GM21717 (cell line): Measurements from ENCODE around the gene METTL18.
"Not testable (repeated sequence)": the region's sequence is repeated elsewhere in the genome, so short reads cannot be mapped to it uniquely, and the experiment has no call there.

Experiments used
- ATAC-seq: cut with Tn5 transposase; IDR thresholded peaks from one replicate; pipeline ENCODE4 v1.9.1; 2021; ENCODE audit warnings: mild to moderate bottlenecking, moderate library complexity; ENCODE audit not compliant: unreplicated experiment

The METTL18 gene

DNA sequence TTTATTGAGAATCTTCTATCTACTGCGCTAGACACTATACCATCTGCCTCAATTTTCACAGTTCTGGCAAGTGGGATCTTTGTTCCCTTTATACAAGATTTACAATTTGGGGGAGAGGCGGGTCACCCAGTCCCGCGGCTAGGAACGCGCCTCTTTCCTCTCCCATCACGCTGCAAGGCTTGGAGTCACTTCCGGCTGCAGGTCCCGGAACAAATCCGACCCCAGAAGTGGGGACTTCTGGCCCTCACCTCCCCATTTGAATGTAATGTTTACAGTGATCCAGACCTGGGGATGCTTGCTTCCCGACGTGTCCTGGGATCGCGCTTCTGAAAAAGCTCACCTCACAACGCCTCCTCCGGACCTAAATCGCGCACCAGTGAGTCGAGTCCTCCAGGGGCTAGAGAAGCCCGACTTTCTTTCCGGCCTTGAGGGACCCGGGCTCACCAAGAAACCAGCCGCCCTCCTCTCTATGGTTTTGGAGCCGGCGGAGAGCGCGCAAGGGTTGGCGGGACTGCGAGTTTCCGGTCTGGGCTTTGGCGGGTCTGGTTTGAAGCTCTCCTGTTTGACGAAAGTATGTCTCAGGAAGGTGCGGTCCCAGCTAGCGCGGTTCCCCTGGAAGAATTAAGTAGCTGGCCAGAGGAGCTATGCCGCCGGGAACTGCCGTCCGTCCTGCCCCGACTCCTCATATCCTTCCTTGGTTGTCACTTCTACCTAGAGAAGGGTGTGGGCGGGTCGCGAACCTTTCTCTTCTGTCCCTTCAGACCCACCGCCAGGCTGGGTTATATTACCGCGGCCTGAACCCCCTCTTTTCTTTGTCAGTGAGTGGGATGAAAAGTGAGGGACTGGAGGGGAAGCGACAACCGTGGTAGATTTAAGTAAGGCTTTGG lies at the start of gene METTL18:
Gene METTL18, minus strand, starts transcription at position 378 of the 887 bp plus-strand sequence. CDS start 1,212 bp downstream, outside the sequence.
- ATAC-seq = peak; percentile 96

DNA sequence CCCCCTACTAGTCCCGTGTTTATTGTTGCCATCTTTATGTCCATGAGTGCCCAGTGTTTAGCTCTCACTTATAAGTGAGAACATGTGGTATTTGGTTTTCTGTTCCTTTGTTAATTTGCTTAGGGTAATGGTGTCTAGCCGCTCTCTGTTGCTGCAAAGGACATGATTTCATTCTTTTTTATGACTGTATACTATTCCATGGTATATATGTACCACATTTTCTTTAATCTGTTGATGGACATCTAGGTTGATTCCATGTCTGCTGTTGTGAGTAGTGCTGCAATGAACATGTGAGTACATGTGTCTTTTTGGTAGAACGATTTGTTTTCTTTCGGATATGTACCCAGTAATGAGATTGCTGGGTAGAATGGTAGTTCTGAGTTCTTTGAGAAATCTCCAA lies 44.2 kb upstream of the METTL18 start:
- ATAC-seq = no peak

DNA sequence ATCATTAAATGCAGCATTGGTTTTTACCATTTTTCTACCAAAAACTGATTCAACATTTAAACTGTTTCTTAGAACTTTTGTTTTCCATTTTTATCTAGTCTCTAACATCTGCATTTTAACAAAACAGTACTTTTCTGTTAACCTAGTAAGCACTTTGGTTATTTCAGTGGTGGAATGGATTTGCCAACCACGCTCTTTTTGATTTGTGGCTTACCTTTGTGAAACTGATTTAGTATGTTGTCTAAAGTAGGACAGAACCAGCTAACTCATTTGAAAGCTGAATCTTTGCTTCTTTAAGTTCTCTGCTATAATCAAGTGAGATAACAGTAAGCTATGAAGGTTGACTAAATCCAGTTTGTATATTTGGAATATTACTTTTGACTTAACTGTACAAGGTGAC lies 41.5 kb upstream of the METTL18 start:
- no peak for ATAC-seq

DNA sequence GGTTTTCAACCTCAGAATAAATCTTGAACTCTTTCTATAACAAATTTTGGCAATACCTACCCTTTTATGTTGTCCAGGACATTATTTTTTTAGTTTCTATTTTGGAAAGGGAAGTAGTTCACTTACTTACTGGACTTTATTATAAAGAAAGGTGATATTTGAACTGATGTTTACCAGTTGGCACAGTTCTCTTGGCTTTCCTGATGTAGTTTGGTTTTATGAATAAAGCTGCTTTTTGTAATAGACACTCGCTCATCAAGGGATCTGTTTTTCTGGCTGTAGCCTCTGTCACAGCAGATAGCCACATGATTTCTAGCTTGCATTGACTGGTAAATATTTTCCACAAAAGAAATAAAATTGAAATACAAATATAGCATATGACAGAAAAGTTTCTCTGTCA lies 40.9 kb upstream of the METTL18 start:
- ATAC-seq = no peak

DNA sequence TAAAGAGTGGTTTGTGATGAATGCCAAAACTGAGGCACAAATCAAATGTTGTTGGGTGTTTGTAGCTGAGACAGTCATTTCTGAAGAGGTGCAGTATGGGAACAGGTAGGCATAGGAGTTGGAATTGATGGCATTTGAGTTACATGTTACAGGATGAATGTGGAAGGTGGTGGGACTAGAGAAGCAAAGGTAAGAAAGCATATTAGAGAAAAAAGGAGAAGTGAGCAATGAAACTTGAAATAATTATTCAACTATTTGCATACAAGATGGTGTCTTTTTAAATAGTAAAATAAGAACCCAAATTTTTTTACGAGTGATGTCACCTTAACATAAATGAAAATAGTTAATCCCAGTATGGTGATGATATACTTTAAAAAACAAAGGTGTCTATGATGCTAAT lies 40.2 kb upstream of the METTL18 start:
- ATAC-seq = no peak

- no peak for ATAC-seq
Observed at GRCh38 chr1:169833179-169833901, 38.6 kb upstream of the METTL18 start.

- ATAC-seq = no peak
Observed at GRCh38 chr1:169829671-169830070, 35.0 kb upstream of the METTL18 start.

DNA sequence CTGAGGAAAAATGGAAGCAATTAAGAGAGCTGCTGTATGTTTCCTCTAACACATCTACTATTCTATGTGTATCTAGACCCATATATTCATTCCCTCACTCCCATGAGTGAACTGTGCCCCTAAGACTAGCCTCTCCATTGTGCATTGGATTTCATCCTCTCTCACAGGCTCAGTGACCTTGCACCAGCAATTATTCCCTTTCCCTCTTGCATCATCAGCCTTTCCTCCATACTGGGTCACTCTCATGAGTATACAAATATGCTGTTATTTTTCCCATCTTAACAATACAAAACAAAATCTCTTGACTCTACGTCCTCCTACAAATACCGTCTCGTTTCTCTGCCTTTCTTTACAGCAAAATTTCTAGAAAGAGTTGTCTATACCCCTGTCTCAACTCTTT lies 29.4 kb upstream of the METTL18 start:
- no peak for ATAC-seq

DNA sequence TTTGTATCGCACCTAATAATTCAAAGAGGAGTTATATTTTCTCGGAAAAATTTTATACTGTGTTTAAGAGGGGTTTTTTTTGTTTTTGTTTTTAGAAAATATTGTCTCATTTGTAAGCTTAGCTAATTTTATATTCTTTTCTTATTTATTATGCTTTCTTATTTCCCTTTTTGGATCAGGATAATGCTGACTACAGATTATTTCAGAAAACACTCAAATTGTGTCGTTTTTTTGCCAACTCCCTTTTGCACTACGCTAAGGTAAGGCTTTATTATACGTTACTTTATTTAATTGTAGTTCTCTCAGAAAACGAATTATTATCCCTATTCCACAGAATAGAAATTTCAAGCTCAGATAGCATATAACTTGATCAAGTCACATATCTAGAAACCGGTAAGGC lies 26.8 kb upstream of the METTL18 start:
- no peak for ATAC-seq

- ATAC-seq = no peak
Observed at GRCh38 chr1:169816617-169817016, 21.9 kb upstream of the METTL18 start.

DNA sequence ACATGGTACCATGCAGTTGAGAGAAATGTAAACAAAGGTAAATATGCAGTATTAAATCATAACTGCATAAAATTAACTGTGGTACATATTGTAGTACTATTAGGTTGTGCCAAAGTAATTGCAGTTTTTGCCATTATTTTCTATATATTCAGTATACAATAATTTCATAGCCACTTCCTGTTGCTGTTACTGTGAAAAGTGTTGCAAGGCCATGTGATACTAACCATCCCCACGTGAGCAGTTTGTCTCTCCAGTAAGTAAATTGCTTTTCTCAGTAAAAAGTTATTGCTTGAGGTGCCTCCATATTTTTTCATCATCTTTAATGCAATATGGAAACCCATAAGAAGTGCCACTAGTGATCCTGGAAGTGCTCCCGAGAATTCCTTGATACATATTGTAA lies 19.6 kb upstream of the METTL18 start:
- no peak for ATAC-seq

DNA sequence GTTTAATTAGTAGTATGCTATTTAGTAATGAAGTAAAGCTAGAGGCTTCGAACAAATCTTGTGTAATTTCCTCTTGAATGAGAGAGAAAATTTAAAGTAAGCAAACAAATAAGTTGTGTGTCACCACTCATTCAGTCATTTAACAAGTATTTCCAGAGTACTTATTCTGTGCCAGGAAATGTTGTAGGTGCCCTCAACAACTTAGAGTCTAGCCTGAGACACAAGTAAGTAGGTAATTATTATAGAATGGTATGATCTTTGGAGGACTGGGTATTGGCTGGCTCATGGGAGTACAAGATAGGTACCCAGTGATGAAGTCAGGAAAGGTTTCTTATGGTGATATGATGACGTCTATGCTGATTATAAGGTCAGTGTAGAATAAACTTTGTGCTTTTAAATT lies 17.4 kb upstream of the METTL18 start:
- no peak for ATAC-seq

GRCh38 chr1:169811418-169812035 lies 16.8 kb upstream of the METTL18 start:
- not testable (repeated sequence) for ATAC-seq

- ATAC-seq = no peak
Observed at GRCh38 chr1:169809370-169810095, 14.8 kb upstream of the METTL18 start.

GRCh38 chr1:169804941-169805340 lies 10.2 kb upstream of the METTL18 start:
- ATAC-seq = no peak

- ATAC-seq = no peak
Observed at GRCh38 chr1:169802888-169803287, 8.2 kb upstream of the METTL18 start.

- no peak for ATAC-seq
Observed at GRCh38 chr1:169797281-169797680, 2.6 kb upstream of the METTL18 start.

DNA sequence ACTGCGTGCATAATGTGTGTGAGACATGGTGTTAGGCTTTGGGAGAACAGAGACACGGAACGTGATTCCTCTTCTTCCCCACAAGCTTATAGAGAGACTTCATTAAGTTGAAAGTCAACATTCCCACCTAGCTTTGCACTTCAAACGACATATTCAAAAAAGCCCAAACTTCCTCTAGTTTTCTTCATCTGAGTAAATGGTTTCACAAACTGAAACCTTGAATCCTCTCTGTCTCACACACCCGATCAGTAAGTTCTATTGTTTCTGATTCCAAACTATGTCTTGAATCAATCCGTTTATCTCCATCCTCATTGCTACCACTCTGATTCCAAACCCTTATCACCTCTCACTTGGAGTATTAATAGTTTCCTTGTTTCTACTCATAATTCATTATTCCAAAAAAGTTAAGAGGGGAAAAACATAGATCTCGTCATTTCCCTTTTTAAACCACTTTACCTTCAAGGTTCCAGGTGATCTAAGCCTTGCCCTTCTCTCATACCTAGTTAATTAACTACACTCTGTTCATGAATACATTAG lies 1.6 kb upstream of the METTL18 start:
- ATAC-seq = no peak

GRCh38 chr1:169795687-169796086 lies 980 bp upstream of the METTL18 start:
- no peak for ATAC-seq

GRCh38 chr1:169793730-169794129 lies 977 bp downstream of the METTL18 start:
- no peak for ATAC-seq

DNA sequence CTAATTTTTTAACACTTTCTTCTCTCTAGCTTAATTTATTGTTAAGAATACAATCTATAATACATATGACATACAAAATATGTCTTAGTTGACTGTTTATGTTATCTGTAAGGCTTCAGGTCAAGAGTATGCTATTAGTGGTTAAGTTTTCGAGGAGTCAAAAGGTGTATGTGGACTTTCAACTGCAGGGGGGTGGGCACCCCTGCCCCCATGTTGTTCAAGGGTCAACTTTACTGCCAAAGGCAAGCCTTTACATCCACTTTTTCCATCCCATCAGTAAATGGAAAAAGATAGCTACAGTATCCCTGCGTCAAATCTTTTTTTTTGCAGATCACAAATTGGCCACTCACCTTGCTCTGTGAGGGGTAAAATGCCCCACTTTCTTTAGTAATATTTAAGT lies 6.3 kb downstream of the METTL18 start:
- no peak for ATAC-seq
